ENCODE results near the gene ATP13A2.
A peak's percentile ranks its signal among the peaks of the same experiment; 100 is the strongest.

Gene ATP13A2

GRCh38 chr1:17045634-17046333 lies 34.1 kb upstream of the ATP13A2 start:
- Histone ChIP-seq H3K36me3 (ENCODE audit: insufficient read depth, low read length) (peaks cover 38% of the 10 kb centered on the region; the same call in 1 of the 2 replicates), H3F3A (ENCODE audit: low read depth) (no peaks in the 10 kb centered on the region), H3K4me1 (ENCODE audit: insufficient read depth, low read length, poor library complexity, severe bottlenecking) (peaks cover 4% of the 10 kb centered on the region), H3K9me2 (replicated peaks; ENCODE audit: low read depth, low read length) (no peaks in the 10 kb centered on the region), H3K27me3 (ENCODE audit: insufficient read depth, low read length, poor library complexity, severe bottlenecking) (no peaks in the 10 kb centered on the region), H2AFZ (ENCODE audit: low read length) (no peak overlapping the region), H3K79me2 (ENCODE audit: insufficient read depth, low read length) (peaks cover 14% of the 10 kb centered on the region; the same call in 1 of the 2 replicates), H3K9ac (ENCODE audit: low read depth, low read length, poor library complexity, severe bottlenecking) (peak overlapping the region; percentile 41), H3K4me3 (ENCODE audit: low read length, poor library complexity, severe bottlenecking) (peak overlapping the region; percentile 67), H3K4me2 (ENCODE audit: low read depth, low read length, poor library complexity, severe bottlenecking) (peak overlapping the region; percentile 73), H4K20me1 (ENCODE audit: insufficient read depth, low read length, poor library complexity, severe bottlenecking) (no peaks in the 10 kb centered on the region), H3K9me3 (ENCODE audit: insufficient read depth, low read depth, low read length) (no peaks in the 10 kb centered on the region)
- no peak for TF ChIP-seq EZH2phosphoT487 (IDR thresholded peaks at IDR 0.05; ENCODE audit: borderline replicate concordance)
- peak; percentile 89 for TF ChIP-seq CTCF (conservative IDR thresholded peaks at IDR 0.05; ENCODE audit: low read length)

GRCh38 chr1:17045150-17045549 lies 33.4 kb upstream of the ATP13A2 start:
- H3K4me2 ChIP-seq (ENCODE audit: low read depth, low read length, poor library complexity, severe bottlenecking) = no peak overlapping the region
- H3K79me2 ChIP-seq (ENCODE audit: insufficient read depth, low read length) = peaks cover 10% of the 10 kb centered on the region; the same call in 1 of the 2 replicates
- no peaks in the 10 kb centered on the region for H3K27me3 ChIP-seq (ENCODE audit: insufficient read depth, low read length, poor library complexity, severe bottlenecking)
- no peaks in the 10 kb centered on the region for H3F3A ChIP-seq (ENCODE audit: low read depth)
- H3K4me1 ChIP-seq (ENCODE audit: insufficient read depth, low read length, poor library complexity, severe bottlenecking) = peaks cover 4% of the 10 kb centered on the region
- no peaks in the 10 kb centered on the region for H3K9me3 ChIP-seq (ENCODE audit: insufficient read depth, low read depth, low read length)
- H3K4me3 ChIP-seq (ENCODE audit: low read length, poor library complexity, severe bottlenecking) = no peak overlapping the region
- H2AFZ ChIP-seq (ENCODE audit: low read length) = no peak overlapping the region
- TF ChIP-seq EZH2phosphoT487 (IDR thresholded peaks at IDR 0.05; ENCODE audit: borderline replicate concordance) = no peak
- no peak for TF ChIP-seq CTCF (conservative IDR thresholded peaks at IDR 0.05; ENCODE audit: low read length)
- H3K36me3 ChIP-seq (ENCODE audit: insufficient read depth, low read length) = peaks cover 44% of the 10 kb centered on the region; the same call in 1 of the 2 replicates
- no peaks in the 10 kb centered on the region for H4K20me1 ChIP-seq (ENCODE audit: insufficient read depth, low read length, poor library complexity, severe bottlenecking)
- H3K9ac ChIP-seq (ENCODE audit: low read depth, low read length, poor library complexity, severe bottlenecking) = no peak overlapping the region
- H3K9me2 ChIP-seq (replicated peaks; ENCODE audit: low read depth, low read length) = no peaks in the 10 kb centered on the region

- Histone ChIP-seq H3K9ac (ENCODE audit: low read depth, low read length, poor library complexity, severe bottlenecking) (no peak overlapping the region), H3K4me3 (ENCODE audit: low read length, poor library complexity, severe bottlenecking) (no peak overlapping the region), H3K27me3 (ENCODE audit: insufficient read depth, low read length, poor library complexity, severe bottlenecking) (no peaks in the 10 kb centered on the region), H4K20me1 (ENCODE audit: insufficient read depth, low read length, poor library complexity, severe bottlenecking) (no peaks in the 10 kb centered on the region), H3K9me3 (ENCODE audit: insufficient read depth, low read depth, low read length) (no peaks in the 10 kb centered on the region), H2AFZ (ENCODE audit: low read length) (no peak overlapping the region), H3K4me1 (ENCODE audit: insufficient read depth, low read length, poor library complexity, severe bottlenecking) (peaks cover 4% of the 10 kb centered on the region), H3K4me2 (ENCODE audit: low read depth, low read length, poor library complexity, severe bottlenecking) (no peak overlapping the region), H3F3A (ENCODE audit: low read depth) (no peaks in the 10 kb centered on the region), H3K36me3 (ENCODE audit: insufficient read depth, low read length) (peaks cover 48% of the 10 kb centered on the region; the same call in 1 of the 2 replicates), H3K9me2 (replicated peaks; ENCODE audit: low read depth, low read length) (no peaks in the 10 kb centered on the region), H3K79me2 (ENCODE audit: insufficient read depth, low read length) (peaks cover 5% of the 10 kb centered on the region; the same call in 1 of the 2 replicates)
- no peak for TF ChIP-seq EZH2phosphoT487 (IDR thresholded peaks at IDR 0.05; ENCODE audit: borderline replicate concordance)
- no peak for TF ChIP-seq CTCF (conservative IDR thresholded peaks at IDR 0.05; ENCODE audit: low read length)
Observed at GRCh38 chr1:17043676-17044075, 31.9 kb upstream of the ATP13A2 start.

All from Loucy (cell line).